ENCODE results near the gene C5orf58. TPM values are rescaled to one million over a fixed set of nuclear protein-coding genes. Genes with fewer than 3 reads are reported as not detected.

C5orf58 gene
- total RNA-seq, 2 donors from 2014 or later = not detected

GRCh38 chr5:170202117-170202516 lies 30.7 kb upstream of the C5orf58 start:
- H3K36me3 ChIP-seq = no peaks in the 10 kb centered on the region
- intact Hi-C loops (cut with DNase I) = no loop called here
- H3K4me3 ChIP-seq = no peak overlapping the region
- H3K9me3 ChIP-seq = no peaks in the 10 kb centered on the region
- TF ChIP-seq CTCF (IDR thresholded peaks at IDR 0.05) = no peak
- no peak overlapping the region for H3K27ac ChIP-seq
- no peaks in the 10 kb centered on the region for H3K4me1 ChIP-seq
- H3K27me3 ChIP-seq = no peaks in the 10 kb centered on the region
- DNase-seq = no peak
- no peak overlapping the region for H3K9ac ChIP-seq (ENCODE audit: low read depth in 2 of 2, low read length in 2 of 2)

GRCh38 chr5:170204202-170204601 lies 28.6 kb upstream of the C5orf58 start:
- TF ChIP-seq CTCF (IDR thresholded peaks at IDR 0.05) = no peak

GRCh38 chr5:170206216-170206615 lies 26.6 kb upstream of the C5orf58 start:
- Histone ChIP-seq H3K27ac (no peak overlapping the region), H3K36me3 (no peaks in the 10 kb centered on the region), H3K4me3 (no peak overlapping the region), H3K4me1 (no peaks in the 10 kb centered on the region), H3K9ac (ENCODE audit: low read depth in 2 of 2, low read length in 2 of 2) (no peak overlapping the region), H3K9me3 (no peaks in the 10 kb centered on the region), H3K27me3 (no peaks in the 10 kb centered on the region)
- intact Hi-C loops (cut with DNase I) = no loop called here
- no peak for DNase-seq
- no peak for TF ChIP-seq CTCF (IDR thresholded peaks at IDR 0.05)

More at GRCh38 chr5:170204202-170204601, 28.6 kb upstream of the C5orf58 start:
- intact Hi-C loops (cut with DNase I) = no loop called here
- Histone ChIP-seq H3K36me3 (no peaks in the 10 kb centered on the region), H3K4me1 (no peaks in the 10 kb centered on the region), H3K27ac (no peak overlapping the region), H3K9me3 (no peaks in the 10 kb centered on the region), H3K4me3 (no peak overlapping the region), H3K9ac (ENCODE audit: low read depth in 2 of 2, low read length in 2 of 2) (no peak overlapping the region), H3K27me3 (no peaks in the 10 kb centered on the region)
- no peak for DNase-seq

- H3K27me3 ChIP-seq = no peaks in the 10 kb centered on the region
- H3K4me1 ChIP-seq = no peaks in the 10 kb centered on the region
- H3K36me3 ChIP-seq = no peaks in the 10 kb centered on the region
- no peak overlapping the region for H3K4me3 ChIP-seq
- intact Hi-C loops (cut with DNase I) = no loop called here
- H3K27ac ChIP-seq = no peak overlapping the region
- no peaks in the 10 kb centered on the region for H3K9me3 ChIP-seq
- no peak overlapping the region for H3K9ac ChIP-seq (ENCODE audit: low read depth in 2 of 2, low read length in 2 of 2)
- no peak for TF ChIP-seq CTCF (IDR thresholded peaks at IDR 0.05)
- DNase-seq = no peak
Observed at GRCh38 chr5:170206958-170207357, 25.8 kb upstream of the C5orf58 start.

- no peaks in the 10 kb centered on the region for H3K9me3 ChIP-seq
- H3K4me3 ChIP-seq = no peak overlapping the region
- intact Hi-C loops (cut with DNase I) = no loop called here
- no peaks in the 10 kb centered on the region for H3K36me3 ChIP-seq
- H3K9ac ChIP-seq (ENCODE audit: low read depth in 2 of 2, low read length in 2 of 2) = no peak overlapping the region
- H3K4me1 ChIP-seq = no peaks in the 10 kb centered on the region
- TF ChIP-seq CTCF (IDR thresholded peaks at IDR 0.05) = no peak
- H3K27ac ChIP-seq = no peak overlapping the region
- DNase-seq = no peak
- no peaks in the 10 kb centered on the region for H3K27me3 ChIP-seq
Observed at GRCh38 chr5:170211575-170212334, 21.0 kb upstream of the C5orf58 start.

Measured in colonic mucosa (tissue), 4 donors.